Activated CD4-positive, alpha-beta T cell treated with anti-CD3 and anti-CD28 coated beads for 24 hours (primary cell): Measurements from ENCODE around the gene KCNJ9.
"Not testable (repeated sequence)": the region's sequence is repeated elsewhere in the genome, so short reads cannot be mapped to it uniquely, and the experiment has no call there.

Experiments
- DNase-seq, 2 donors: peaks; one replicate each; pipeline ENCODE4 v3.0.0-alpha.2; 2020; ENCODE audit warnings: low read depth in 2 of 2

KCNJ9 gene

DNA sequence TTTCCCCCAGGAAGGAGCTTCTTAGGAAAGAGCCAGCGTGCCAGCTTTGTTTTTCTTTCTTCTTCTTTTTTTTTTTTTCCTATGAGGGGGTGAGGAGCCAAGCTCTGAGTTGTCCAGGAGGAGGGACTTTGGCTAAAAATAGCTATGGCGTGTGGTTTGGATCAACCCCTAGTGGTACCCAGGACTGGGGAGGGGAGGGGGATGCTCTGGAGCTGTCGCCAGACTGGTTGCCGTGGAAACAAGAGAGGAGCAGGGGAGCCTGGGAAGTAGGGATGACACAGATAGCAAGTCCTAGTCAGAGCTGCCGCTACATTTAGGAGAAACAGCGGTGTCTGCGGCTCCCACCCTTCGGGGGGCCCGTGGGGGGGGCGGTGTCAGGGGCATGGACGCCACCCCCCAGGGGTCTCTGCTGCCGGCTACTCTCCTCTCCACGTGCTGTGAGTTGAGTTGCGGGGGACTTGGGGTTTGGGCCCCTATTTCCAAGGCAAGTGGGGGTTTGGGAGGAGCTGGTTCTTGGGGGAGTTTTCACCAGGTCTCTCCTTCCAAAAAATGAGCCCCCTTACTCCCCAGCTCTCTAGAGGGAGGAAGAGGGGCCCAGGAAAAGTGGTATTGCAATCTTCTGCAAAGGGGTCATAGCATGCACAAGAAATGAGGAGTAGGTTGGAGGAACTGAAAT is at the start of gene KCNJ9:
TSS of gene KCNJ9 (plus strand) at position 278 of the 676 bp plus-strand sequence. CDS start 2,493 bp downstream, outside the sequence.
- DNase-seq, result no peak

GRCh38 chr1:160032165-160032820 is 49.0 kb upstream of the KCNJ9 start:
- DNase-seq, result no peak

DNA sequence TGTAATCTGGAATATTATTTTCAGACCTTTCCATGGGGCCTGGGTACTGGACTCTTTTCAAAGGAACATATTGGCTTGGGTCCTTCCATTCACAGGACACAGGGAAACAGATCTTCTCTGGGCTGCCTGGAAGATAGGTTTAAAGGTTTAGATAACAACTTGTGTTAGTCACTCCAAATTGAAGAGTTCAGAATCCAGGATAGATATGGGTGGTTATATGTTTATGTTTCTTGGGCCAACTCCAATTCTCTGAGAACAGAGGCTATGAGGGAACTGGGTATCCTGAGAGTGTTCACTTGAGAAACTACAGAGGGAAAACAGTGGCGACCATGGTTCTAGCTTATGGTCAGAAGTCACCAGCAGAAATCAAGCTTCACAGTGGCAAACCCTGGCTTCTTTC is 40.9 kb upstream of the KCNJ9 start:
- DNase-seq, result no peak

DNA sequence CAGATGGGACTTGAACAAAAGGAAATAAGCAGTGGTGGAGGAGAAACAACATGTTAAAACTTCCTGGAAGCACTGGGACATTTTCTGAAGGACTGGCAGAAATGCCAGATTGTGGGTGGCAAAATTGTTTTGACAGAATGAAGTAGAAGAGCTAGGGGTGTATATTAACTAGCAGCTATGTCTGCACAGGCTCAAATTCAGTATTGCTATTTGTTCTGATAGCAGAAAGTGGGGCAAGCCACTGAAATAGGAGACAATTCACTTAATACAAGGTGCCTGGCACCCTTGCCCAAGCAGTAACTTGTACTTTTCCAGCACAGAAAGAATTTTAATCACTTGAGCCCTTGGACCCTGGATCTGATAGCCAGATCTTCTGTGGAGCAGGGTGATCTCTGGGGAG is 37.8 kb upstream of the KCNJ9 start:
- DNase-seq, result no peak

DNA sequence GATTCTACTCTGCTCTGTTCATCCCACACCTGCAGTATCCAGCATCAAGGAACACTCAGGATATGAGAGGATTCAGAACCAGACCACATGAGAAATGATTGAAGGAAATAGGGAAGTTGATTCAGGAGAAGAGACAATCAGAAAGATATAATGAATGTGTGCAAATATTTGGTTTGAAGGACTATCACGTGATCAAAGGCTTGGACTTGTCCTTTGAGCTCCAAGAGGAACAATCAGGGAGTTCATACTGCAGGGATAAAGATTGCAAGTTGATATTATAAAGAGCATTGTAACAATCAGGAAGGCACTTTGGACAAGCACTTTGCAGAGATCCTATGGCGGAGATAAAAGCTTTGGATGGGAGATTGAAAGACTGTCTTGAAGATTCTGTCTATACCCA is 35.7 kb upstream of the KCNJ9 start:
- no peak for DNase-seq

GRCh38 chr1:160046494-160047110 is 34.7 kb upstream of the KCNJ9 start:
- DNase-seq, result no peak

- no peak for DNase-seq
Measured at GRCh38 chr1:160047111-160047991, 34.0 kb upstream of the KCNJ9 start.

DNA sequence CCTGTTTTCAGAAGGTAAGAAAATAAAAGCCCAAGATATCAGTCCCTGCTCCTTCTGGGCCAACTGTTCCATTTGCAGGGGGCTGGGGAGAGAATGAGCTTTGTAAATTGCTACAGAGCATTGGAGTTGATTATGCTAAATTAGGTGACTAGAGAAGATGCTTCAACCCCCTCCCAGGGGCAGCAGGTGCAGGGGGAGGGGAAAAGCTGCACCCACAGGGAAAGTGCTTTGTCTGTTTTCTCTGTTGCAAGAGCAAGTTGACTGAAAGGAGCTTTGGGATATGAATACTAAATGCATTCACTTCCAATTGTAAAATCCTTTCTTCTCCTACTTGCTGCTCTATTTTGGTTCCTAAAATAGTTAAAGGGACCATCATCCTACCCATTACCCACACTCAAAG is 33.0 kb upstream of the KCNJ9 start:
- no peak for DNase-seq

GRCh38 chr1:160049101-160049500 is 32.2 kb upstream of the KCNJ9 start:
- no peak for DNase-seq

GRCh38 chr1:160050182-160050581 is 31.2 kb upstream of the KCNJ9 start:
- DNase-seq, result not testable (repeated sequence)

DNA sequence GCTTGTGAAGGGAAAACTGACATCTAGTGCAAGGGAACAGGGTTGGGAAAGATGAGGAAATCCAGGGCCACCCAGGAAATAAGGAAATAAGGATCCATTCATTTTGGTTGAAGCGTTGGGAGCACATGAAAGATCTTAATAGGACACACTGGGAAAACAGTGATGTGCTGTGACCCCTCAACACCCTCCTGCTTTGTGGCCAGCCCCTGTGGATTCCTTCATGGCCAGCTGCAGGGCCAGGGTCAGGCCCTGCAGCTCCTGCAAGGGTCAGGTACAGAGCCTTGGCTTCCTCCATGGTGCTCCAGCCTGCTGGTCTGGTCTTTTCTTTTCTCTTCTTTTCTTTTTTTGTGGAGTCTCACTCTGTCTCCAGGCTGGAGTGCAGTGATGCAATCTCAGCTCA is 30.7 kb upstream of the KCNJ9 start:
- no peak for DNase-seq

DNA sequence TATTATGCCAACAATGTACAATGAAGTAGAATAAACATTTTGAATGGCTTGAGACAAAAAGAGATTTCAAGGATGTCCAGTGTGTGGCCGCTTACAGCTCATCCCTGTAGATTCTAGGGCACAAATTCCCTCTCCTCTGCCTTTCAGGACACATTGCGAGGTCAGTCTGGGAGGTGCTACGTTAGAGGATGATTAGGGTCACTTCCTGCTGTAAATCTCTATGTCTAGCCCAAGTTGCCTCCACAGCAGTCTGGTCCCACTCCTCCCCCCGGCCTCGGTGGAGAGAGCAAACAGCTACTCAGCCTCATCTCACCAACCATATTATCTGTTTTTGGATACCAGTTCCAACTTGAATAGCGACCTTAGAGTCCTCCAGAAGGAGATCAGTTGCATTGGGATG is 28.4 kb upstream of the KCNJ9 start:
- no peak for DNase-seq

GRCh38 chr1:160053548-160054365 is 27.6 kb upstream of the KCNJ9 start:
- DNase-seq, result no peak

- no peak for DNase-seq
Measured at GRCh38 chr1:160056648-160057169, 24.6 kb upstream of the KCNJ9 start.

DNA sequence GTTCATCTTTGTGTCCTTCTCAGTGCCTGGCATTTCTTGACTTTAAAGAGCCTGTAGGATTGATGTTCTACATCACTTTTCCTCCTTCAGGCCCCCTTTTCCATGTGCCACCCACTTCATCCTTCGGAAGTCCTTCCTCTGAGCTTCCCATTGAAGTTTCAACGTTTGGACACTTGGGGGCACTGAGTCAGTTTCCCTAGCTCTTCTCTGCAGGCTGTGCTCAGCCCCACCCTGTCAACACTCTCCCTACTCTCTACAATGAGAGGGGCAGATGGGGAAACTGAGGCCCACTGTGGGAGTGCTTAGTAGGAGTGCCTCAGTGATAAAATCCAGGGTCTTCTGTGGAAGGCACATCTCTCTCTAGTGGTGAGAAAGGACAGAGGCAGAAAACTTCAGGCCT is 23.3 kb upstream of the KCNJ9 start:
- no peak for DNase-seq

DNA sequence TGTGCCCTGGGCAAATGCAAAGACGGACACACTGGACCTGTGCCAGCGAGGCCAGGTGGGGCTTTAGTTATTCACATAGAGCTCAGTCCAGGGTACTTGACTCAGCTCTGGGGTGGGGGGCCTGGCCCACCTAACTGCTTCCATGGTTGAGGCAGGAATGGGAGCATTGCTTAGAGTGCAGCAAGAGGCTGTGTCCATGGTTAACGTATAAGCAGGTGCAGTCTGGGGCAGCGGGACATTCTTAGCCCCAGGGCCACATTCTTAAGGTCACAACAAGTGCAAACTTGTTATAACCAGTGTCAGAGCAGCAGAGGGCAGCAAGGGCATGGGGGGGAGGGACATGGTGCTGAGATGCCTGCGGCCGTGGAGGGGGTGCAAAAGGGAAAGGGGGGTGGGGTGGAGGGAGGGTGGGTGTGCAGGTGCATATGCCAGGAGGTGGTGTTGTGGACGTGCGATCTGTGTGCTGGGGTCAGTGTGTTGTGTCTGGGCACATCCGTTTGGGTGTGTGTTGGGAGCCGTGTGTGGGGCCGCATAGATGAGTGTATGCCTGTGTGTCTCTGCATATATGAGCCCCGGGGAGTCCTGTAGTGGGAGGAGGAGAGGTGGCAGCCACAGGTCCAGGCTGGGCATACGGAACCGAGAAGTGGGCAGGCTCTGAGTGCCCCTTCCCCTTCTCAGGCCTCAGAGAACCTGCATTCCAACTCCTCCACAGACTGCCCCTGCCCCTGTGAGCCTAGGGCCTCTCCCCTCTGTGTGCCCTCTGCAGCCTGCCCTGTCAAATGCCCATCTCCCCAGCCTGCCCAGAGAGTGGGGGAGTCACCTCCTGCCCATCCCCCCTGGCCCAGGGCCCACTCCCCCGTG is 19.7 kb upstream of the KCNJ9 start:
- no peak for DNase-seq

DNA sequence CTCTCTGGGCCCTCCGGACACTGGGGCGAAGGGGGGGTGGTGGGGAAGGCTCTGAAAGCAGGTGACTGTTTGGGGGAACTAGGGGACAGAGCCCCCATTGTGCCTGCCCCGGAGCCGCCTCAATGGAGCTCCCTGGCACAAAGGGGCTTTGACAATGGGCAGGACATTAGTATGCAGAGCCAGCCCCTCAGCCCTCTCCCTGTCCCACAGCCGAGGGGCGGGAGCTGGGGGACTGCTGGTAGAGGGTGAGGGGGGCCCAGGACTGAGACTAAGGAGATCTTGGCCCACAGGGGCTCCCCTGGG is 19.2 kb upstream of the KCNJ9 start:
- DNase-seq, result no peak

- no peak for DNase-seq
Measured at GRCh38 chr1:160063176-160063575, 18.2 kb upstream of the KCNJ9 start.

DNA sequence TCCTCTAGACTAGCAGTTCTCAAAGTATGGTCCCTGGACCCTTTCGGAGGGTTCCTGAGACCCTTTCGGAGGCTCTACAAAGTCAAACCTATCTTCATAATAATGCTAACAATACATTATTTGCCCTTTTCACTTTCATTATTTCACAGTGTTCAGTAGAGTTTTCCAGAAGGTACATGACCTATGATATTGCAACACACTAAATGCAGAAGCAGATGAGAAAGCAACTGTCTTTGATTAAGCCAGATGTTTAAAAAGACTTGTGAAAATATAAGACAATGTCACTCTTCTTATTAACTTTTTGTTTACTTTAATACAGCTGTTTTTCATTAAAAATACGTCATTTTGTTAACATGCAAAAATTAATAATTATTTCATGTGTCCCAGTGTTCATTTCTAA is 17.2 kb upstream of the KCNJ9 start:
- no peak for DNase-seq

- DNase-seq, result no peak
Measured at GRCh38 chr1:160064746-160065145, 16.6 kb upstream of the KCNJ9 start.
